GM12872 (cell line): ENCODE results near the gene XRCC6.

Experiments used
- TF ChIP-seq, protein P1 (sequence below): IDR thresholded peaks from 3 replicates; pipeline ENCODE4 v1.5.1; 2011; ENCODE audit warnings: low read depth, mild to moderate bottlenecking, low read length, moderate library complexity; ENCODE audit not compliant: insufficient read depth

XRCC6 gene

GRCh38 chr22:41603873-41604332 is 17.2 kb upstream of the XRCC6 start:
- TF ChIP-seq, protein P1, sequence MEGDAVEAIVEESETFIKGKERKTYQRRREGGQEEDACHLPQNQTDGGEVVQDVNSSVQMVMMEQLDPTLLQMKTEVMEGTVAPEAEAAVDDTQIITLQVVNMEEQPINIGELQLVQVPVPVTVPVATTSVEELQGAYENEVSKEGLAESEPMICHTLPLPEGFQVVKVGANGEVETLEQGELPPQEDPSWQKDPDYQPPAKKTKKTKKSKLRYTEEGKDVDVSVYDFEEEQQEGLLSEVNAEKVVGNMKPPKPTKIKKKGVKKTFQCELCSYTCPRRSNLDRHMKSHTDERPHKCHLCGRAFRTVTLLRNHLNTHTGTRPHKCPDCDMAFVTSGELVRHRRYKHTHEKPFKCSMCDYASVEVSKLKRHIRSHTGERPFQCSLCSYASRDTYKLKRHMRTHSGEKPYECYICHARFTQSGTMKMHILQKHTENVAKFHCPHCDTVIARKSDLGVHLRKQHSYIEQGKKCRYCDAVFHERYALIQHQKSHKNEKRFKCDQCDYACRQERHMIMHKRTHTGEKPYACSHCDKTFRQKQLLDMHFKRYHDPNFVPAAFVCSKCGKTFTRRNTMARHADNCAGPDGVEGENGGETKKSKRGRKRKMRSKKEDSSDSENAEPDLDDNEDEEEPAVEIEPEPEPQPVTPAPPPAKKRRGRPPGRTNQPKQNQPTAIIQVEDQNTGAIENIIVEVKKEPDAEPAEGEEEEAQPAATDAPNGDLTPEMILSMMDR, result no peak

DNA sequence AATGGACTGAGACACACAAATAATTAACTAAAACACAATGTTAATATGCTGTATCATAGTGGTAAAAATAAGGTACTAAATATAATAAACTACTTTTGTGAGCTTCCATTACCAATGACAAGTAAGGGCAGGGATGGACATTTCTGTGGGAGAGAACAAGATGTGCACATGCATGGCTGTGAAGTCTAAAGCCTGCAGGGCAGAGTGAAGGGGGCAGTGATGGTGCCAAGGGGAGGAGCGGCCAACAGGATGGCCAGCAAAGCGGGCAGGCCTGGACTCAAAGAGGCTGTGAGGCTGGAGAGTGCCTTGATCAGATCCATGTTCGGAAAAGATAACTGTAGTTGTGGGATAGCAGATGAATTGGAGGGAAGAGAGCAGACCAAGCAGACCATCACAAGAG is 12.7 kb upstream of the XRCC6 start:
- TF ChIP-seq, protein P1, result no peak

DNA sequence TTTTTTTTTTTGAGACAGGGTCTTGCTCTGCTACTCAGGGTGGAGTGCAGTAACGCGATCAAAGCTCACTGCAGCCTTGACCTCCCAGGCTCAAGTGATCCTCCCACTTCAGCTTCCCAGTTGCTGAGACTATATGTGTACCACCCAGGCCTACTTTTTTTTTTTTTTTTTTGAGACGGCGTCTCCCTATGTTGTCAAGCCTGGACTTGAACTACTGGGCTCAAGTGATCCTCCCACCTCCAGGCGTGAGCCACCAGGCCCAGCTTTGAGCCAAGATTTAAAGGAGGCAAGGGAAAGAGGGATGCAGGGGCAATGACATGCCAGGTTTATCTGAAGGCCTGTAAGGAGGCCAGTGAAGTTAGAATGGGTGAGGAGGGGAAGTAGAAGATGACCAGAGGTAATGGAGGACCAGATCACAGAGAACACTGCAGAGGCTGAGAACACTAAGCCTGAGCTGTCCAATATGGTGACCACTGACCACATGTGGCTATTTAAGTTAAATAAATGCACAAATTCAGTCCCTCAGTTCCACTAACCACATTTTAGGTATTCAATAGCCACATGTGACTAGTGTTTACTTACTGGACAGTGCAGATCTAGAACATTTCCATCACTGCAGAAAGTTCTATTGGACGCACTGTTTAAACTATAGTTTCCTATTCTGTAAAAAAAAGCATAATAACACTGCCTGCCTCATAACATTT is 8.3 kb upstream of the XRCC6 start:
- TF ChIP-seq, protein P1, result no peak

DNA sequence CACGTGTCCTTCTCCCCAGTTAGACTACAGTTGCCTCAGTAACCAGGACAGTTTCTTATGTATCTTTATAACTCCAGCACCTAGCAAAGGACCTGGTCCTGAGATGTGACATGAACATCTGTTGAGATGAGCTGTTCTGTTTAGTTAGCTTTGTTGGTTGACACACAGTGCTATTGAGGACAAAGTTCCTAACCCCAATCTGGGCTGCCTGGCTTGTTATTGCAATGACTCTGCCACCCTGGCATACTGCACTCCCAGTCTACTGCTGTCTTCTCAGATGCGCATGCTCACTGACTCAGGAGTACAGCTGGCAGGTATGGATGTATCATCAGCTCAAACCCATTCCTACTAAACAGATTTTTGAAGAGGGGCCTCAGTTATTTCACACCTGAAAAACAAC is 7.6 kb upstream of the XRCC6 start:
- TF ChIP-seq, protein P1, result no peak

DNA sequence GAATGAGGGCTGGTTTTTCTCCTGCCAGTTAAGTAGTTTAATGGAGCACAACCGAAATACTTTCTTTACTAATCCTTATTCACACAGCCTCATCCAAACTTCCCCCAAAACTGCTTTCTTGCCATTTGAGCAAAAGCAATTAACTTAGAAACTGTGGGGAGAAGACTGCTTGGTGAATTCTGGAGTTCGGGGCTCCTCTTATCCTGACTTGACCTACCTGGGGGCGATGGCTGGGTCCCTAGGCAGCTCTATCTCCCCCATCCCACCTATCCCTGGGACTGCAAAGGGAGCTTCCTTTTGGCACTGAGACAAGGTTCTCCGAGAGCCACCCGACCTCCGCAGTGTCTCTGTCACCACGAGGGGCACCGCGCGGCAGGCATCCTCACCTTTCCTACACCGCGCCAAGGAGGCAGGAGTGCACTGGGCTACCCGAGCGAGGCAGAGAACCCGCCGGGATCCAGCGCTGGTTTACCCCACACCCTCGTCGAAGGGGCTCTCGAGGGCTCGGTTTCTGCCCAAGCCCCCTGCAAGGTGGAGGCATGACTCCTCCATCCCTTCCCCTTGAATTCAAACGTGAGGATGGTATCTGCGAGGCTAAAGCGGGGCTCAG is 1.0 kb upstream of the XRCC6 start:
- TF ChIP-seq, protein P1, result no peak

DNA sequence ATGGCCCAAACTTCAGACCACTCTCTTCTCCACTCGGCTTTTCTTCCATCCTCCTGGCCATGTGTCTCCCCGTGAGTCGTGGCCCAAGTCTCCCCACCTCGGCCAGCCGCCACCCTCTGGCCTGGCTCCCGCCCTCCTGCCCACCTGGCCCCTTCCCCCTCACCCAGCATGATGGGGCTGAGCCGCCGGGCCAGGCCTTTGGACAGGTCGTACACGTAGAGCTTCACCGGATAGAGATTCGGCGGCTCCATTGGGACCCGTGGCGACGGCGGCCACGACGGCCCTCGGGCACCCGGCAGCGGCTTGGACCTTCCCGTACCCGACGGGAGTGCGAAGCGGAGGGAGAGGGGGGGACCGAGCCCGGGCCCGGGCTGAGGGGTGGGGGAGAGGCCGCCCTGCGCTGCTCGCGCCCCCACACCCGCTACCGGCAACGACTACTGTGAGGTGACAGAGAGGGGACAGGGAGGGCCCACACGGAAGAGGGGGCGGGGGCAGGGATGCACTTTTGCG is 451 bp upstream of the XRCC6 start, which contains the start of gene DESI1:
DESI1 (minus strand) TSS at position 455 of the 510 bp plus-strand sequence; CDS start at position 251, 204 bp downstream.
- TF ChIP-seq, protein P1, result no peak

GRCh38 chr22:41621911-41622179 is 750 bp downstream of the XRCC6 start:
- TF ChIP-seq, protein P1, result no peak
